Dedifferentiated amniotic fluid mesenchymal stem cell (primary cell): Measurements from ENCODE around the gene ZNF442.
"Not testable (repeated sequence)": the region's sequence is repeated elsewhere in the genome, so short reads cannot be mapped to it uniquely, and the experiment has no call there.

Source experiments
- DNase-seq: peaks from one replicate; pipeline ENCODE4 v3.0.0-alpha.2; 2016; ENCODE audit errors: extremely low spot score

Gene ZNF442

DNA sequence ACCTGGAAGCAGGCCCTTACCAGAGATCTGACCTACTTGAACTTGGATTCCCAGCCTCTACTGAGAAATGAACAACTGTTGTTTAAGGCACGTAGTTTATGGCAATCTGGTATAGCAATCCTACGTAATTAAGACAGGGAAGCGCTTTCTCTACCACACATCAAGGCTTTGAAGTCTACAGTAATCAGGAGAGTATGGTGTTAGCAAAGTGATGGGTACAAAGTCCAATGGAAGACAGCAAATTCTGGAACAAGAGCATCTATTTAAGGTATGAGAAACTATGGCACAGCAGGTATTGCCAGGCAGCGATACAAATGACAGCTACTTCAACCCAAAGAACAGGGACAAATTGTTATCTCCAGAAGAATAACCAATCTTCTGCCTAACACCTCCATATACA lies 35.1 kb downstream of the ZNF442 start:
- no peak for DNase-seq

DNA sequence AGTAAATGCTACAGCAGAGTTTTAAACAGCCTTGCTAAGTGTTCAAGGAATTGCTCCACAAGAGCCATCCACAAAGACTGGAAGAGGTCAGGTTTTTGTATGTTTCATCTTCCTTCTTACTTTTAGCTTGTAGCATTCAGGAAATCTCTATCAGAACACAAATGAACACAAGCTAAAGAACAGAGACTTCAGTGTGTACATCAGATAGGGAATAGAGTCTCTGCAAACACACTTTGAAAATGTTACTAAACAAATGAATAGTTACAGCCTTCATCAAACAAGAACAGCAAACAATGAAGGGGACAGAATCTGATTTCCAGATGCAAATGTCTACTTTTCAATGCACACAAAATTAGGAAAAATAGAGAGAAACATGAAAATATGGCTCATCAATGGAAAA lies 39.8 kb downstream of the ZNF442 start:
- no peak for DNase-seq

DNA sequence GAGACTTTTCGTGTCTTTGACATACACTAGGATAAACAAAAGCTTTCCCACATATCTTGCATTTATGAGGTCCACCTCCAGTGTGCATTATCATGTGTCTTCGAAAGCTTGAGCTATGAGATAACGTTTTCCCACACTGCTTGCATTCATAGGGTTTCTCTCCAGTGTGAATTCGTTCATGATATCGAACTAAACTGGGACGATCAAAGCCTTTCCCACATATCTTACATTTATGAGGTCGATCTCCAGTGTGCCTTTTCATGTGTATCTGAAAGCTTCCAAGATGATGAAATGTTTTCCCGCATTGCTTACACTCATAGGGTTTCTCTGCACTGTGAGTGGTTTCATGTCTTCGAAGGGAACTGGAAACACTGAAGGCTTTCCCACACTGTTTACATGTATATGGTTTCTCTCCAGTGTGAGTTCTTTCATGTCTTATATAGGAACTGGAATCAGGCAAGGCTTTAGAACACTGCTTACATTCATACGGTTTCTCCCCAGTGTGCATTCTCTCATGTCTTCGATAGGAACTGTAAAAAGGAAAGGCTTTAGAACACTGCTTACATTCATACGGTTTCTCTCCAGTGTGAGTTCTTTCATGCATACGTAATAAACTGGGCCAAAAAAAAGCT lies 46.6 kb downstream of the ZNF442 start:
- no peak for DNase-seq

DNA sequence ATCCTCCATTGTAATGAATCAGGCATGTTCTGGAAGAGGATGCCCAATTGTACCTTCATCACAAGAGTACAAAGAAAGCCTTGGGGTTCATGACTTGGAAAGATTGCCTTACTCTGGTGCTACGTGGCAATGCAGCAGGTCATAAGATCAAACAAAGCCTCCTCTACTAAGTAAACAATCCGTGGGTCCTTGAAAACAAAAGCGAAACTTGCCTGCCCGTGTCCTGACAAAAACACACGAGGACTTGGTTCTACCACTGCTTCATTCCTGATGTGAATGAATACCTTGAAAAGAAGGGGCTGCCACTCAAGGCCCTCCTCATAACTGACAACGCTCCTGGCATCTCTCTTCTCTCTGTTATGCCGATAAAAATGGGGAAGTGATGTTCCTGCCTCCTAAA lies 50.9 kb downstream of the ZNF442 start:
- DNase-seq = no peak

DNA sequence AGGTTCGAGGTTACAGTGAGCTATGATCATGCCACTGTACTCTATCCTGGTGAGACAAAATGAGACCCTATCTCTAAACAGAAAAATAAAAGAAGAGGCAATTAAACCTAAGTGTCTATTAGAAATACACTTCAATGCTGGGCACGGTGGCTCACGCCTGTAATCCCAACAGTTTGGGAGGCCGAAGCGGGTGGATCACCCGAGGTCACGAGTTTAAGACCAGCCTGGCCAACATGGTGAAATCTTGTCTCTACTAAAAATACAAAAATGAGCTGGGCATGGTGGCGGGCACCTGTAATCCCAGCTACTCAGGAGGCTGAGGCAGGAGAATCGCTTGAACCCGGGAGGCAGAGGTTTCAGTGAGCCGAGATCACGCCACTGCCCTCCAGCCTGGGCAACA lies 56.6 kb downstream of the ZNF442 start:
- DNase-seq = not testable (repeated sequence)
